Ishikawa (cell line): Measurements from ENCODE around the gene TMIGD1.

Source experiments
- CEBPB ChIP-seq: IDR thresholded peaks from 2 replicates; pipeline ENCODE4 v1.6.1; 2012
- CREB1 ChIP-seq: IDR thresholded peaks from 2 replicates; pipeline ENCODE4 v1.6.1; 2012; ENCODE audit warnings: low read depth
- EGR1 ChIP-seq: IDR thresholded peaks from 2 replicates; pipeline ENCODE4 v1.6.1; 2012
- EP300 ChIP-seq: IDR thresholded peaks from 2 replicates; pipeline ENCODE4 v1.6.1; 2012; ENCODE audit warnings: borderline replicate concordance
- FOXM1 ChIP-seq: IDR thresholded peaks from 2 replicates; pipeline ENCODE4 v1.6.1; 2012; ENCODE audit warnings: low read depth, borderline replicate concordance
- NFIC ChIP-seq: IDR thresholded peaks from 2 replicates; pipeline ENCODE4 v1.6.1; 2012
- RAD21 ChIP-seq: IDR thresholded peaks from 2 replicates; pipeline ENCODE4 v1.6.1; 2012; ENCODE audit warnings: low read depth
- REST ChIP-seq: IDR thresholded peaks from 2 replicates; pipeline ENCODE4 v1.6.1; 2012; ENCODE audit warnings: low read depth, mild to moderate bottlenecking
- TAF1 ChIP-seq: IDR thresholded peaks from 2 replicates; pipeline ENCODE4 v1.6.1; 2012; ENCODE audit warnings: low read depth, mild to moderate bottlenecking
- TCF12 ChIP-seq: IDR thresholded peaks from 2 replicates; pipeline ENCODE4 v1.6.1; 2012; ENCODE audit warnings: low read depth
- TEAD4 ChIP-seq: IDR thresholded peaks from 2 replicates; pipeline ENCODE4 v1.6.1; 2012
- YY1 ChIP-seq: IDR thresholded peaks from 2 replicates; pipeline ENCODE4 v1.6.1; 2012; ENCODE audit warnings: low read depth
- ZBTB7A ChIP-seq: IDR thresholded peaks from 2 replicates; pipeline ENCODE4 v1.6.1; 2012; ENCODE audit warnings: low read depth
- TF ChIP-seq, protein P1 (sequence below): IDR thresholded peaks from 2 replicates; pipeline ENCODE4 v1.6.1; 2012
- TF ChIP-seq, protein P2 (sequence below): IDR thresholded peaks from 2 replicates; pipeline ENCODE4 v1.6.1; 2012

The TMIGD1 gene

DNA sequence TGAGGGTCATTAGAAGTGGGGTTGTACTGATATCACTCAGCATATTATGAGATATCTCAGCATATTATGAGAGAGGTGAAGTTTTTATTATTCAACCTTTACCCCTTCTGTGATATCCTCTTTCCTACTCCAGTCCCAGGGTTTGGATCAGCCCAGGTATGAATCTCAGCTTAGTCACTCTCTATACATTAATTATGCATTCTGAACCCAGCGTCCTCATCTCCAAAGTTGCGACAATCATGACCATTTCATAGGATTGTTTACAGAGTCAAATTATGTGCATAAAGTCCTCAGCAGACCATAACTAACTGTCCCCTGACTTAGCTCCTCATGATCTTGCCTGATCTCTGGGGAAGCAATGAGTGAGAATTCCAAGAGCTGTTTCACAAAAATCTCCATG, 21.6 kb downstream of the TMIGD1 start:
- TF ChIP-seq YY1: no peak
- TF ChIP-seq, protein P1, sequence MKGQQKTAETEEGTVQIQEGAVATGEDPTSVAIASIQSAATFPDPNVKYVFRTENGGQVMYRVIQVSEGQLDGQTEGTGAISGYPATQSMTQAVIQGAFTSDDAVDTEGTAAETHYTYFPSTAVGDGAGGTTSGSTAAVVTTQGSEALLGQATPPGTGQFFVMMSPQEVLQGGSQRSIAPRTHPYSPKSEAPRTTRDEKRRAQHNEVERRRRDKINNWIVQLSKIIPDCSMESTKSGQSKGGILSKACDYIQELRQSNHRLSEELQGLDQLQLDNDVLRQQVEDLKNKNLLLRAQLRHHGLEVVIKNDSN: no peak
- no peak for TF ChIP-seq ZBTB7A

GRCh38 chr17:30310562-30310961, 23.3 kb downstream of the TMIGD1 start:
- no peak for TF ChIP-seq RAD21
- no peak for TF ChIP-seq CEBPB
- TF ChIP-seq EP300: no peak
- TF ChIP-seq TCF12: no peak
- no peak for TF ChIP-seq YY1
- no peak for TF ChIP-seq REST
- no peak for TF ChIP-seq EGR1
- no peak for TF ChIP-seq CREB1
- TF ChIP-seq TAF1: no peak
- no peak for TF ChIP-seq FOXM1
- TF ChIP-seq TEAD4: no peak
- TF ChIP-seq ZBTB7A: no peak
- TF ChIP-seq, protein P1: no peak
- TF ChIP-seq NFIC: no peak
- TF ChIP-seq, protein P2, sequence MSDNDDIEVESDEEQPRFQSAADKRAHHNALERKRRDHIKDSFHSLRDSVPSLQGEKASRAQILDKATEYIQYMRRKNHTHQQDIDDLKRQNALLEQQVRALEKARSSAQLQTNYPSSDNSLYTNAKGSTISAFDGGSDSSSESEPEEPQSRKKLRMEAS: no peak

GRCh38 chr17:30309591-30309990, 24.3 kb downstream of the TMIGD1 start:
- TF ChIP-seq REST: no peak
- TF ChIP-seq, protein P1: no peak
- TF ChIP-seq EP300: no peak
- TF ChIP-seq TAF1: no peak
- no peak for TF ChIP-seq NFIC
- no peak for TF ChIP-seq TEAD4
- no peak for TF ChIP-seq CREB1
- no peak for TF ChIP-seq RAD21
- TF ChIP-seq YY1: no peak
- no peak for TF ChIP-seq TCF12
- TF ChIP-seq EGR1: no peak
- TF ChIP-seq ZBTB7A: no peak
- TF ChIP-seq FOXM1: no peak
- TF ChIP-seq CEBPB: no peak
- TF ChIP-seq, protein P2: no peak

GRCh38 chr17:30308406-30308805, 25.5 kb downstream of the TMIGD1 start:
- TF ChIP-seq CREB1 (no peak), YY1 (no peak), RAD21 (no peak), REST (no peak), NFIC (no peak), FOXM1 (no peak), ZBTB7A (no peak)
- TF ChIP-seq, protein P1: no peak
